Urothelium cell line (cell line): Measurements from ENCODE around the gene RSPH10B.
"Not testable (repeated sequence)": the region's sequence is repeated elsewhere in the genome, so short reads cannot be mapped to it uniquely, and the experiment has no call there.

Source experiments
- DNase-seq: peaks from one replicate; pipeline ENCODE4 v3.0.0; 2011; ENCODE audit warnings: low spot score, mixed read lengths
- FAIRE-seq: peaks from 2 replicates; lab custom pipeline; 2011; peaks lifted over from hg19 to GRCh38; lab: Jason Lieb, UNC

The RSPH10B gene

GRCh38 chr7:5970347-5970911 lies at the start of gene RSPH10B:
RSPH10B (minus strand) TSS chr7:5970689; CDS start chr7:5967116, 3,573 bp downstream.
- FAIRE-seq, DNase-seq: not testable (repeated sequence)

GRCh38 chr7:6016653-6016966 lies 46.1 kb upstream of the RSPH10B start:
- no peak for DNase-seq
- no peak for FAIRE-seq

GRCh38 chr7:6015917-6016652 lies 45.6 kb upstream of the RSPH10B start:
- no peak for DNase-seq
- no peak for FAIRE-seq

DNA sequence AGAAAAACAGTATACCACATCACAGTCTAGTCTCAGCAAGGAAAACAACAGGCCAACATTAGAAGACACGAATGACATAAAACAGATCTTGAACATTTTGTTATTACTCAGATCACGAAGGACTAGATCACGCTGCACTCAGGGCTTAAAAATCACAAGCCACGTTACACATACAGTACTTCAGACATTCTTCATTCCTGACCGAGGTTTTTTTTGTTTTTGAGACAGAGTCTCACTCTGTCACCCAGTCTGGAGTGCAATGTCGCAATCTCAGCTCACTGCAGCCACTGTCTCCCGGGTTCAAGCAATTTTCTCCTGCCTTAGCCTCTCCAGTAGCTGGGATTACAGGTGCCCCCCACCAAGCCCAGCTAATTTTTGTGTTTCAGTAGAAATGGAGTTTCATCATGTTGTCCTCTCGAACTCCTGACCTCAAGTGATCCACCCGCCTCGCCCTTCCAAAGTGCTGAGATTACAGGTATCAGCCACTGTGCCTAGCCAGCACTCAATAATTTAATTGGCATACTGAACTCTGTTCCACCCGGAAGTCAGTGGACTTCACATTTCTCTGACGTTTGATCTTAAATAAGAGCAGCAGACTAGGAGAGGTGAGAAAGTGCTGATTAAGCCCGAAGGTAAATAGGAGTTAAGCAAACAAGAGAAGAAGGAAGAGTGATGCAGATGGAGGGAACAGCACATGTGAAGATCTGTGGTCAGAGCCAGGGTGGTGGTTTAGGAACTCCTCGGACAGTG lies 42.0 kb upstream of the RSPH10B start:
- FAIRE-seq = no peak
- no peak for DNase-seq

GRCh38 chr7:6011541-6011940 lies 41.1 kb upstream of the RSPH10B start:
- DNase-seq (no peak), FAIRE-seq (no peak)

GRCh38 chr7:6010370-6010769 lies 39.9 kb upstream of the RSPH10B start:
- DNase-seq, FAIRE-seq: not testable (repeated sequence)

DNA sequence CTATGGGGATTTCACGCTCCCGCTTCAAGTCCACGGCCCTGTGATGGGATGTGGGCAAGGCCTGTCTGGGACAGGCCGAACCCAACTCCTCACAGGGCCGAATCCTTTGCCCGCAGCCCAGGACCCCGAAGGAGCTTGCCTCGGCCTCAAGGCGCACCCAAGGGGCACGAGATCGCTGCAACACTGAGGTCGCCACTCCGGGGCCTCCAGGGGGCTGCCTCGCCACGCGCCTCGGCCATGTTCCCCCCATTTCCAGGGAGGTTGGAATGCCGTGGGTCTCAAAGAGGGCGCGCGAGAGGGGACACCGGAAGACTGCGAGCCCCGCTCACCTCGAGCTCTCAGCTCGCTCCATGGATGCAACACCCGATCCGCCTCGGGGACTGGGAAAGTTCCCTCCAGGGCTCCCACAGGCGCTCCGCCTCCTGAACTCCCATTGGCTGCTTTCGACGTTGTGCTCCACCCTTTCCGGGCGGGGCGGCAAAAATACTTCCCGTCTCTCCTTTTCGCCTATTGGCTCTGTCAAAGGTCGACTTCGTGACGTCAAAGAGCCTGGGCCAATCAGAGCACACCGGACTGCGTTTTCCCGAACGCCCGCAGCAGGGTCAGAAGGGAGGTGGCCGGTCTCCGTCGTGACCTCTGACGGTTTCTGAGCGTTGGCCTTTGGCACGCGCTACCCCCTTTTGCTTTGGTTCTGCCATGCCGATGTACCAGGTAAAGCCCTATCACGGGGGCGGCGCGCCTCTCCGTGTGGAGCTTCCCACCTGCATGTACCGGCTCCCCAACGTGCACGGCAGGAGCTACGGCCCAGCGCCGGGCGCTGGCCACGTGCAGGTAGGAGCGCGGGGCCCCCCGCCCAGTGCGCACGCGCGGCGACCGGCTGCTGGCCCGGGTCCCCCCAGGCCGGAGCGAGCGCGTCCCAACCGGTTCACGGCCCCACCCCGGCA lies 38.5 kb upstream of the RSPH10B start, which contains the start of the genes AIMP2 and PMS2:
Gene AIMP2, plus strand, starts transcription at position 605 of the 944 bp plus-strand sequence. Its CDS starts 92 bp downstream, at position 697.
Gene PMS2, minus strand, starts transcription at position 382 of the 944 bp plus-strand sequence. Its CDS starts 30 bp downstream, at position 352.
- FAIRE-seq = peak; percentile 50
- peak; percentile 100 for DNase-seq

DNA sequence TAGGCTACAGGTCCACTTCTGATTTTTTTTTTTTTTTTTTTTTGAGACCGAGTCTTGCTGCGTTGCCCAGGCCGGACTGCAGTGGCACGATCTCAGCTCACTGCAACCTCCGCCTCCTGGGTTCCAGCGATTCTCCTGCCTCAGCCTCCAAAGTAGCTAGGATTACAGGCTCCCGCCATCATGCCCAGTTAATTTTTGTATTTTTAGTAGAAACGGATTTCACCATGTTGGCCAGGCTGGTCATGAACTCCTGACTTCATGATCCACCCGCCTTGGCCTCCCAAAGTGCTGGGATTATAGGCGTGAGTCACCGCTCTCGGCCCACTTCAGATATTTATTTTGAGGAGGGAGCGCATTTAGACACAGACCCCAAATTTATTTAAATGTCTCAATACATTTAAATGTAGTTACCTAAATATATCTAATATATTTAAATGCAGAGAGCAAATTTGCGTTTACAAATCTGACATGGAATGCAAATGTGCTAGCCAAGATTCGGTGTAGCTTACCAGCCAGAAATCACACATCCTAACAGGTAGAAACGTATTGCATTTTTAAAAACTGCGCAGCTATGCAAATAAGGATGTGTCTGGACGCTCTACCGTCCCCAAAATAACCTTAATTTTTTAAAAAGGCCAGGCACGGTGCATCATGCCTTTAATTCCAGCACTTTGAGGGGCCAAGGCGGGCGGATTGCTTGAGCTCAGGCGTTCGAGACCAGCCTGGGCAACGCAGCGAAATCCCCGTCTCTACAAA lies 37.5 kb upstream of the RSPH10B start:
- FAIRE-seq, DNase-seq: not testable (repeated sequence)

- FAIRE-seq = no peak
Measured at GRCh38 chr7:6007386-6007785, 36.9 kb upstream of the RSPH10B start.

GRCh38 chr7:5997210-5997808 lies 26.8 kb upstream of the RSPH10B start:
- FAIRE-seq (no peak), DNase-seq (peak; percentile 73)

More at GRCh38 chr7:6007386-6007785, 36.9 kb upstream of the RSPH10B start:
- DNase-seq = no peak

GRCh38 chr7:5987061-5987460 lies 16.6 kb upstream of the RSPH10B start:
- not testable (repeated sequence) for FAIRE-seq, DNase-seq

DNA sequence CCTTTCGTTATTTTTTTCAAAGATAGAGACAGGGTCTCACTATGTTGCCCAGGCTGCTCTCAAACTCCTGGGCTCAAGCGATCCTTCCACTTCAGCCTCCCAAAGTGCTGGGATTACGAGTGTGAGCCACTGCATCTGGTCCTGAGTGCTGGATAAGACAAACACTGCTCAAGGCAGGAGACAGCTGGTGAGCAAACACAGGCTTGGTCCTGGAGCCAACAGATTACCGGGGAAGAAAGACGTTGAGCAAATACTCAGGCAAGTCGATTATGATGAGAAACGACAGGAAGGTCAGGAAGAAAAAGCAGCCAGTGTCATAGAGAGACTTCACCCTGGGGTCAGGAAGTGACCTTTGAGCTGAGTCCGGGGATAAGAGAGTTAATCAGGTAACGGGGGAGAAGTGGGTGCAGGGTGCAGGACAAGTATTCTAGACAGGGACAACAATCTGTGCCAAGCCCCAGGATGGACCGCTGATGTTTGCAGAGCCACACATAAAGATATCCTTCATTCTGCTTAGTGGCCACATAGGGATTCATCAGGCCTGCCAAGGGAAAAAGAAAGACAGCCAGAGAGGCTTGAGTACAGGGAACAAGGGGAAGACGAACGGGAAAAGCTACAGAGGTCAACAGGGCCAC lies 9.3 kb upstream of the RSPH10B start:
- peak; percentile 97 for FAIRE-seq

DNA sequence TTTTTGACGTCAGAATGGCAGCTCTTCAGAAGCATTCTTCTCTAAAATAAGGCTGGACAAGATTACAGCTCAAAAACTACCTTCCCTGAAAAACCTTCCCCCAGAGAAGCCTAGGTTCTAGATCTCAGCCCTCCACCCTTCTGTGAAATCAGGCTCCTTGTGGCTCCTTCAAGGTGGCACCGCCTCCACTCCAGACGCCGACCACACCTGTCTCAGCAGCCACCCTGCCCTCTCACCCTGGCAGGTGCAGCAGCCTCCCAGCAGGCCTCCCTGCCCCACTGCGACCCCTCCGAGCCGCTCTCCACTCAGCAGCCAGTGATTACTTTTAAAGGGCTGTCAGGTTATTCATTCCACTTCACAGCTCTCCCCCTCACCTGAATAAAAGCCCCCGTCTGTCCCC lies 3.1 kb upstream of the RSPH10B start:
- DNase-seq, FAIRE-seq: not testable (repeated sequence)

More for the DNA sequence above, 9.3 kb upstream of the RSPH10B start:
- DNase-seq = not testable (repeated sequence)

GRCh38 chr7:5963810-5964209 lies 6.7 kb downstream of the RSPH10B start:
- FAIRE-seq, DNase-seq: not testable (repeated sequence)

DNA sequence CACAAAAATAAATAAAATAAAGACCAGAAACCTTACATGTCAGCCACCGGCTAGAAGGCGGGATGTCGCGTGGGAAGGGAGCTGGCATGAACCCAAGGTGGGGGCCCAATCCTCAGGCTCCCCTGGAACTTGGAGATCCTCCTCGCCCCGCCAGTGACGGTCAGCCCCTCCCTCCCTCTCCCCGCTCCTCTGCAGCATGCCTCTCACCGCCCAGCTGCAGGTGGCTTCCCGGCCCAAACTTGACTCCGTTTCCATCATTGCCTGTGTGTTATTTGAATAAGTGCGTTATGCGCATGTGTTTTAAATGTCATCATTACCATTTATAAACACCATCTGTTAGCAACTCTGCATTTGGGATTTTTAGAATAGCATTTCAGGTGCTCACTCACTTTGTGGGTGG lies 7.3 kb downstream of the RSPH10B start:
- DNase-seq = not testable (repeated sequence)
- FAIRE-seq = peak; percentile 94

DNA sequence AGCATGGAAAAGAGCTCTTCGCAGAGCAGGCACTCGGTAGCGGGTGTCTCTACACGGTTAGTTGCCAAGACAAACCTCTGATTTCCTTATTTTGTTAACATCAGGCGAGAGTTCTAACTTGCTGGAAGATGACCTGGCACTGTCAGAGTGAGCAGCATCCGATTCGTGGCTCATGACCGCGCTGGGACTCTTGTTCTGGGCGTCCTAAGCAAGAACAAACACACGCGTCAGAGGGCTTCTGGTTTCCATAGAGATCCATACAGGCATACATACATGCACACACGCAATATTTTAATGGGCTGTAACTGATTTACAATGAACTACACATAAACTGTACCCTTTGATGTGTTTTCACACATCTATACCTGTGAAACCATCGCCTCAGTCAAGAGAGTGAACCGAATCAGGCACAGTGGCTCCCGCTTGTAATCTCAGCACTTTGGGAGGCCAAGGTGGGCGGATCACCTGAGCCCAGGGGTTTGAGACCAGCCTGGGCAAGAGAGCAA lies 35.5 kb downstream of the RSPH10B start:
- peak; percentile 70 for FAIRE-seq

DNA sequence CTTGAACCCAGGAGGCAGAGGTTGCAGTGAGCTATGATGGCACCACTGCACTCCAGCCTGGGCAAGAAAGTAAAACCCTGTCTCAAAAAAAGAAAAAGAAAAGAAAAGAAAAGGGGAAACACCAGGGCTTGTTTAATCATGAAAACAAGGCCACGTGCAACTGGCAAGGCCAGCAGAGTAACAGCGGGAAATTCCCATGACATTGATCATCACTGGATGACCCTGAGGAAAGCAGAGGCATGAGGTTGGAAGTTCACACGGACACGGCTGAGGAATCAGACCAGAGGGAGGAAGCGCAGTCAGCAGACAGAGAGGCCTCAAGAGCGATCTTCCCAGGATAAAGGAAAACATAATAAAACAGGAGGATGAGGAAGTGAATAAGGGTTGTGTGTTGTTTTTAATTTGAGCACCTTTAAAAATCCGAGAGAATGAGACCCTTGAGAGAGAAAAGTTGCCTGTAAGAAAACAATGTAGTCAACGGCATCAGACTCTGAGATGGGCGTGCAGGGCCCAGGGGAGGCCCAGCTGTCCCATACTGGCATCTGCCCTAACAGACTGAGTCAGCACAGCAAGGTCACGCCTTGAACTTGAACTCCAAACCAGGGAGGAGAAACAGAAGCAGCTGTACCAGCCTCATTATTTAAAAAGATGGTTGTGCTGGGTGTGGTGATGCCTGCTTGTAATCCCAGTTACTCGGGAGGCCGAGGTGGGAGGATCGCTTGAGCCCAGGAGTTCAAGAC lies 38.4 kb downstream of the RSPH10B start:
- not testable (repeated sequence) for FAIRE-seq, DNase-seq

More for the DNA sequence above, 35.5 kb downstream of the RSPH10B start:
- DNase-seq = not testable (repeated sequence)

- FAIRE-seq, DNase-seq: not testable (repeated sequence)
Measured at GRCh38 chr7:5931250-5931649, 39.2 kb downstream of the RSPH10B start.
